GM10248 (cell line): Measurements from ENCODE around the gene TIMP2.

ENCODE experiments used
- CTCF ChIA-PET: fragments of 300-600 bp; sonication (Branson Sonifier 250); formaldehyde crosslinking; extraction: SDS; loops from one replicate; lab custom pipeline; 2021; ENCODE audit warnings: antibody characterized with exemption; lab: Yijun Ruan, JAX
- POLR2A ChIA-PET: fragments of 350-650 bp; sonication (Branson Sonifier 250); formaldehyde crosslinking; extraction: SDS; loops from one replicate; lab custom pipeline; 2020; ENCODE audit warnings: antibody characterized with exemption; lab: Yijun Ruan, JAX
- DNase-seq: peaks from one replicate; pipeline ENCODE4 v3.0.0; 2012; ENCODE audit errors: extremely low spot score
- TF ChIP-seq, protein P1 (sequence below): IDR thresholded peaks from 2 replicates; pipeline ENCODE4 v1.5.1; 2012; ENCODE audit warnings: mild to moderate bottlenecking, low read depth; ENCODE audit errors: extremely low read depth, missing control alignments, control extremely low read depth

Gene TIMP2

DNA sequence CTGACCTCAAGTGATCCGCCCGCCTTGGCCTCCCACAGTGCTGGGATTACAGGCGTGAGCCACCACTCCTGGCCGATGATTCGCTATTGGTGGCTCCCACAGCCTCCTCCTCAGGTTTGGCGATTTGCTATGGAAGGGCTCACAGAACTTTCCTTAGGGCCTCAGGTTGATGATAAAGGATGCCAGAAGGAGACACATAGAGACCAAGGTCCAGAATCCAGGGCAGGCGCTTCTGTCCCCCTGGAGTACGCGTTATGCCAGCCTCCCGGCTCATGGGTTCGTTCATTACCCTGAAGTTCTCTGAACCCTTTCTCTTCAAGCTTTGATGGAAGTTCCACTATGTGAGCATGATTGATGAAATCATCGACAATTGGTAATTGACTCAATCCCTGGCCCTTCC, 34.6 kb upstream of the TIMP2 start:
- DNase-seq = no peak
- POLR2A ChIA-PET = no interaction called here

DNA sequence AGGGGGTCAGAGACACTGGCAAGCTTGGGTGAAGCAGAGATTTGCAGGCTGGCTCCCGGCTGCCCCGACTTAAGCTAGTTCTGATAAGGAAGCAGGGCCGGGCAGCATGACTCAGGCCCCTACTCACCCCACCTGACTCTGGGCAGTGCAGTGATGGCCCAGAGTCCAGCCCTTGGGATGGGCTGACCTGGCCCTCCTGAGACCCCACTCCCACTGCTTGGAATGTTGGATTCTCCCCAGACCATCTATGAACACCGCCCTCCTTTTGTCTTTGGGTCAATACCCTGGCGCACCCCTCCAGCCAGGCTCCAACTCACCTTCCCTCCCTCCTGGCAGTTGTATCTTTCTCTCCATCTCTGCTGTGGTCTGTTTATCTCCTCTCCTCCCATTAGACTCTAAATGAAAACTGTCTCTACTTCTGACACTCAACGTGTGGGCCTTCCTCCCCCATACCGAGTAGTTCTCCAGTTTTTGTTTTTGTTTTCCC, 33.5 kb upstream of the TIMP2 start:
- CTCF ChIA-PET = interaction anchor here (4.7 kb wide), 1 partner anchor 13 kb away, joined by 24 read pairs; no protein-coding TSS in a partner anchor
- no peak for DNase-seq
- TF ChIP-seq, protein P1, sequence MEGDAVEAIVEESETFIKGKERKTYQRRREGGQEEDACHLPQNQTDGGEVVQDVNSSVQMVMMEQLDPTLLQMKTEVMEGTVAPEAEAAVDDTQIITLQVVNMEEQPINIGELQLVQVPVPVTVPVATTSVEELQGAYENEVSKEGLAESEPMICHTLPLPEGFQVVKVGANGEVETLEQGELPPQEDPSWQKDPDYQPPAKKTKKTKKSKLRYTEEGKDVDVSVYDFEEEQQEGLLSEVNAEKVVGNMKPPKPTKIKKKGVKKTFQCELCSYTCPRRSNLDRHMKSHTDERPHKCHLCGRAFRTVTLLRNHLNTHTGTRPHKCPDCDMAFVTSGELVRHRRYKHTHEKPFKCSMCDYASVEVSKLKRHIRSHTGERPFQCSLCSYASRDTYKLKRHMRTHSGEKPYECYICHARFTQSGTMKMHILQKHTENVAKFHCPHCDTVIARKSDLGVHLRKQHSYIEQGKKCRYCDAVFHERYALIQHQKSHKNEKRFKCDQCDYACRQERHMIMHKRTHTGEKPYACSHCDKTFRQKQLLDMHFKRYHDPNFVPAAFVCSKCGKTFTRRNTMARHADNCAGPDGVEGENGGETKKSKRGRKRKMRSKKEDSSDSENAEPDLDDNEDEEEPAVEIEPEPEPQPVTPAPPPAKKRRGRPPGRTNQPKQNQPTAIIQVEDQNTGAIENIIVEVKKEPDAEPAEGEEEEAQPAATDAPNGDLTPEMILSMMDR = no peak
- POLR2A ChIA-PET = no interaction called here

More for the DNA sequence above, 34.6 kb upstream of the TIMP2 start:
- TF ChIP-seq, protein P1 = no peak
- CTCF ChIA-PET = interaction anchor here (1.1 to 4.7 kb wide), 2 partner anchors 12 to 14 kb away, joined by 4 to 24 read pairs; no protein-coding TSS in a partner anchor

DNA sequence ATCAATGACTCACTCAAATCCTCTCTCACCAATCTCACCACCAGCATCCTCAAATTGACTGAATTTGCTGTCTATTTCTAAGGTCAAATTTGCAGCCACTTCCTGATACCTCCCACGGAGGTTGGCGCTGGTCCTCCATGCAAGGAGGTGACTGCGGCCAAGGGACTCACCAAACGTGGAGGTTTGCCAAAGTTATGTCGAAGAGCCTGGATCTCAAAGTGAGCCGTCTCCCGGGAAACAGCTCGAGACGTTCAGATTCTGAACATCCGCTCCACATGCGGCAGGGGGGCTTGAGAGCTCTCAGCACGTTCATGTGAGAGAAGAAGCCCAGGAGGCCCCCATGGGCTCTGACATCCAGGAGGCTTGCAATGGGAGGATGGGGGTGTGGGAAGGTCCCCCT, 31.9 kb upstream of the TIMP2 start:
- no peak for DNase-seq
- TF ChIP-seq, protein P1 = no peak
- ChIA-PET CTCF (interaction anchor here (1.6 kb wide), 1 partner anchor 15 kb away, joined by 7 read pairs; no protein-coding TSS in a partner anchor), POLR2A (no interaction called here)

DNA sequence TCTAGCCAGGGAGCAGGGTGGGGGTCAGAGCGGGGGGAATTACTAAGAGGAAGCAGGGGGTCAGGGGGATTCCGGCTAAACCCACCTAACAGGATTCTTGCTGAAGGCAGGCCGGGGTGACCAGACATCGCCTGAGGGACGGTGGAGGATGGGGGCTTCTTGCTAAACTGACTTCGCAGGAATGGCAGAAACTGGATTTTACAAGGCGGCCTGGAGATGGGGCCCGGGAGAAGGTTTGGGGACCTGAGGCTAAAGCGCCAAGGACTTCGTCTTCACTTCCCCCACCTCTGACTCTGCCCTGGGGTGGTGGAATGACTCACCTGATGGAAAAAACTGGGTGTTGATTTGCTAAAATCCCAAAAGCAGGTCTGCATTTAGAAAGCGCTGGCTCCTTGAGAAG, 31.1 kb upstream of the TIMP2 start:
- POLR2A ChIA-PET = no interaction called here
- TF ChIP-seq, protein P1 = no peak
- CTCF ChIA-PET = interaction anchor here (1.6 kb wide), 1 partner anchor 16 kb away, joined by 7 read pairs; no protein-coding TSS in a partner anchor
- no peak for DNase-seq

DNA sequence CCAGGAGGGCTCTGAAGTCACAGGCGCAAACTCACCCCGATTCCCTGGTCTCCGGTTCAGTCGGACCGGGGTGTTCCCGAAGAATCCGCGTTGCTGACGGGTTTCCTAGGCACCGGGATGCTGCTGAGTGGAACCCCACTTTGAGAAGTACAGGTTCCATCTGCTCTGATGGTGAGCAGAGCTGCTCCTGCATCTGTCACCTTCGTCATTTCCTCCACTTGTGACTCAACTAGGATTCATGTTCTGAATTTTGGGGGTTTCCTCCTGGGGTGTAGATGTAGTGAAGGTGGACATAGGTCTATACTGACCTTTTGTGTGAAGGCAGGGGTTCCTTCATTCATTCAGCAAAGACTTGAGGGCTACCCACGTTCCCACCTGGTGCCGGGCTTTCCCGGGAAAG, 29.5 kb upstream of the TIMP2 start:
- no peak for DNase-seq
- CTCF ChIA-PET = no interaction called here
- TF ChIP-seq, protein P1 = no peak
- POLR2A ChIA-PET = no interaction called here

DNA sequence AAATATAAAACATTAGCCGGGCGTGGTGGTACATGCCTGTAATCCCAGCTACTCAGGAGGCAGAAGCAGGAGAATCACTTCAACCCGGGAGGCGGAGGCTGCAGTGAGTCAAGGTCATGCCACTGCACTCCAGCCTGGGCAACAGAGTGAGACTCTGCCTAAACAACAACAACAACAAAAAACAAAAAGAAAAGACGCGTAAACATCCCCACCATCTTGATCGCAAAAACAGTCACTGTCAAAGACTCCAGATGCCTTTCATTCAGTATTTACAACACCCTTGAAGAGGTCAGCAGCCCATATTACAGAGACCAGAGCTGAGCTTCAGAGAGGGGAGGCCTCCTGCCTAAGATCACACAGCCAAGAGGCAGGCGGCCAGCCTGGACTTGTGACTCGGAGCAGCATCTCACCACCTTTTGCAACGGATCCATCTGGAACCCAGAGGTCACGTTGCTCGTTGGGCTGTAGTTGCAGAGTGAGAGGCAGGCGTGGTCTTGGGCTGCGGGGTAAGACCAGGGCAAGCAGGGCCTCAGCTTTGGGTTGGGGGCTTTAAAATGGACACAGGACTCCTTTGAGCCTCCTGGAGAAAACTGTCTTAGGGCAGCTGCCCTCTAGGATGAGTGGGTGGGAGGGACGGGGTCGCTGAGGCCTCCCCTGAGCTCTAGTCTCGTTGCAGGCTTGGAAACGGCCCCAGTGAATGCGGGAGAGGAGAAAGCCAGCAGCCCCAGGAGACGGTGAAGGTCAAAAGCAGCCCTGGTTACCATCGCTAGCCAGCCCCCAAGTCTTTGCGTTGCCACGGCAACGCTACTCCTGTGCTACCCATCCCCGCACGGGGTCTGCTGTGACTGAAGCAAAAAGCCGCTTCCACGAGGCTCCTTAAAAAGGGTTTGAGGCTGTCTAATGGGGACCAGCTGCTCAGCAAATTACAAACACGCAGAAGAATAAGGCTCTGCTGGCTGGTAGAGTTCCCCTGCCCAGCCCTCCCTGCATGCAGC, 28.5 kb upstream of the TIMP2 start:
- no peak for DNase-seq
- TF ChIP-seq, protein P1 = no peak
- ChIA-PET CTCF (interaction anchor here (1.0 to 3.2 kb wide), 3 partner anchors 10 to 88 kb away, joined by 4 to 17 read pairs (median 6); no protein-coding TSS in a partner anchor), POLR2A (interaction anchor here (0.6 kb wide), 1 partner anchor 22 kb away, joined by 4 read pairs; no protein-coding TSS in a partner anchor)
